Activated naive CD8-positive, alpha-beta T cell treated with anti-CD3 and anti-CD28 coated beads for 36 hours (primary cell): Measurements from ENCODE around the gene CA7. TPM values are rescaled to one million over a fixed set of nuclear protein-coding genes. Genes with fewer than 3 reads are reported as not detected.
"Not testable (repeated sequence)": the region's sequence is repeated elsewhere in the genome, so short reads cannot be mapped to it uniquely, and the experiment has no call there.

Experiments used
- DNase-seq: peaks from one replicate; pipeline ENCODE4 v3.0.0; 2021
- H3K27ac Mint-ChIP-seq: one replicate; pipeline ENCODE4 v1.8.0; 2022; ENCODE audit warnings: mild to moderate bottlenecking, moderate library complexity, mixed read lengths
- H3K27me3 Mint-ChIP-seq: one replicate; pipeline ENCODE4 v1.8.0; 2022; ENCODE audit warnings: mild to moderate bottlenecking, mixed read lengths
- H3K36me3 Mint-ChIP-seq: one replicate; pipeline ENCODE4 v1.8.0; 2021; ENCODE audit warnings: mild to moderate bottlenecking, mixed read lengths
- H3K4me1 Mint-ChIP-seq: one replicate; pipeline ENCODE4 v1.8.0; 2021; ENCODE audit warnings: mixed read lengths
- H3K4me3 Mint-ChIP-seq: one replicate; pipeline ENCODE4 v1.8.0; 2022; ENCODE audit warnings: mild to moderate bottlenecking, moderate library complexity, mixed read lengths
- H3K9me3 Mint-ChIP-seq: one replicate; pipeline ENCODE4 v1.8.0; 2022; ENCODE audit warnings: mixed read lengths
- total RNA-seq, 2 experiments: library from RNA; stranded (reverse); gene quantifications; one replicate each; pipeline ENCODE4 v1.2.3, GENCODE V29; 2021

Gene CA7
- total RNA-seq, 2 experiments from 2014 or later, result not detected

GRCh38 chr16:66853261-66854139 is 9.3 kb downstream of the CA7 start:
- H3K36me3 Mint-ChIP-seq, result no peaks in the 10 kb centered on the region
- DNase-seq, result no peak
- no peaks in the 10 kb centered on the region for H3K9me3 Mint-ChIP-seq
- H3K27ac Mint-ChIP-seq, result no peak overlapping the region
- no peaks in the 10 kb centered on the region for H3K4me1 Mint-ChIP-seq
- no peak overlapping the region for H3K4me3 Mint-ChIP-seq
- peaks cover under 1% of the 10 kb centered on the region for H3K27me3 Mint-ChIP-seq

- H3K27me3 Mint-ChIP-seq, result no peaks in the 10 kb centered on the region
- no peaks in the 10 kb centered on the region for H3K4me1 Mint-ChIP-seq
These were observed 12.0 kb downstream of the CA7 start for GRCh38 chr16:66856184-66856730.

GRCh38 chr16:66856801-66857200 is 12.6 kb downstream of the CA7 start:
- H3K36me3 Mint-ChIP-seq, result no peaks in the 10 kb centered on the region
- DNase-seq, result no peak
- no peak overlapping the region for H3K4me3 Mint-ChIP-seq
- no peaks in the 10 kb centered on the region for H3K27me3 Mint-ChIP-seq
- H3K9me3 Mint-ChIP-seq, result no peaks in the 10 kb centered on the region
- no peak overlapping the region for H3K27ac Mint-ChIP-seq
- no peaks in the 10 kb centered on the region for H3K4me1 Mint-ChIP-seq

More at GRCh38 chr16:66856184-66856730, 12.0 kb downstream of the CA7 start:
- Mint-ChIP-seq H3K27ac (no peak overlapping the region), H3K36me3 (no peaks in the 10 kb centered on the region), H3K9me3 (no peaks in the 10 kb centered on the region), H3K4me3 (no peak overlapping the region)
- no peak for DNase-seq

- no peaks in the 10 kb centered on the region for H3K36me3 Mint-ChIP-seq
- no peak overlapping the region for H3K27ac Mint-ChIP-seq
- no peaks in the 10 kb centered on the region for H3K9me3 Mint-ChIP-seq
- H3K27me3 Mint-ChIP-seq, result no peaks in the 10 kb centered on the region
- H3K4me3 Mint-ChIP-seq, result no peak overlapping the region
- no peaks in the 10 kb centered on the region for H3K4me1 Mint-ChIP-seq
- DNase-seq, result no peak
These were observed 13.2 kb downstream of the CA7 start for GRCh38 chr16:66857437-66857836.

GRCh38 chr16:66858740-66859396 is 14.7 kb downstream of the CA7 start:
- Mint-ChIP-seq H3K4me1 (no peaks in the 10 kb centered on the region), H3K27me3 (no peaks in the 10 kb centered on the region), H3K4me3 (no peak overlapping the region), H3K27ac (no peak overlapping the region), H3K36me3 (no peaks in the 10 kb centered on the region), H3K9me3 (no peaks in the 10 kb centered on the region)
- no peak for DNase-seq

- Mint-ChIP-seq H3K27ac (no peak overlapping the region), H3K36me3 (no peaks in the 10 kb centered on the region), H3K4me1 (no peaks in the 10 kb centered on the region), H3K27me3 (no peaks in the 10 kb centered on the region), H3K9me3 (no peaks in the 10 kb centered on the region), H3K4me3 (no peak overlapping the region)
- no peak for DNase-seq
These were observed 15.3 kb downstream of the CA7 start for GRCh38 chr16:66859397-66860068.

GRCh38 chr16:66862023-66862520 is 17.9 kb downstream of the CA7 start:
- DNase-seq, result no peak
- H3K27me3 Mint-ChIP-seq, result no peaks in the 10 kb centered on the region
- no peak overlapping the region for H3K27ac Mint-ChIP-seq

GRCh38 chr16:66863707-66864106 is 19.5 kb downstream of the CA7 start:
- H3K9me3 Mint-ChIP-seq, result no peaks in the 10 kb centered on the region
- H3K27ac Mint-ChIP-seq, result no peak overlapping the region
- no peaks in the 10 kb centered on the region for H3K36me3 Mint-ChIP-seq

More at GRCh38 chr16:66862023-66862520, 17.9 kb downstream of the CA7 start:
- Mint-ChIP-seq H3K9me3 (no peaks in the 10 kb centered on the region), H3K36me3 (no peaks in the 10 kb centered on the region), H3K4me3 (no peak overlapping the region), H3K4me1 (no peaks in the 10 kb centered on the region)

GRCh38 chr16:66869424-66869823 is 25.2 kb downstream of the CA7 start:
- H3K27me3 Mint-ChIP-seq, result no peaks in the 10 kb centered on the region
- H3K4me1 Mint-ChIP-seq, result peaks cover 17% of the 10 kb centered on the region
- peaks cover 2% of the 10 kb centered on the region for H3K9me3 Mint-ChIP-seq
- no peak overlapping the region for H3K4me3 Mint-ChIP-seq
- no peaks in the 10 kb centered on the region for H3K36me3 Mint-ChIP-seq
- DNase-seq, result no peak
- H3K27ac Mint-ChIP-seq, result no peak overlapping the region

More at GRCh38 chr16:66863707-66864106, 19.5 kb downstream of the CA7 start:
- Mint-ChIP-seq H3K27me3 (no peaks in the 10 kb centered on the region), H3K4me1 (no peaks in the 10 kb centered on the region), H3K4me3 (no peak overlapping the region)
- DNase-seq, result no peak

- not testable (repeated sequence) for H3K9me3 Mint-ChIP-seq, H3K36me3 Mint-ChIP-seq, H3K27ac Mint-ChIP-seq, H3K4me3 Mint-ChIP-seq, H3K27me3 Mint-ChIP-seq, DNase-seq
- peaks cover 31% of the 10 kb centered on the region for H3K4me1 Mint-ChIP-seq
These were observed 27.1 kb downstream of the CA7 start for GRCh38 chr16:66871363-66871762.

GRCh38 chr16:66871840-66872239 is 27.6 kb downstream of the CA7 start:
- H3K9me3 Mint-ChIP-seq, result peaks cover 7% of the 10 kb centered on the region
- H3K36me3 Mint-ChIP-seq, result peaks cover 7% of the 10 kb centered on the region
- H3K27ac Mint-ChIP-seq, result no peak overlapping the region
- H3K27me3 Mint-ChIP-seq, result no peaks in the 10 kb centered on the region
- DNase-seq, result no peak
- no peak overlapping the region for H3K4me3 Mint-ChIP-seq
- H3K4me1 Mint-ChIP-seq, result peaks cover 34% of the 10 kb centered on the region

GRCh38 chr16:66872559-66872942 is 28.3 kb downstream of the CA7 start:
- peak overlapping the region; percentile 92 for H3K27ac Mint-ChIP-seq
- H3K27me3 Mint-ChIP-seq, result no peaks in the 10 kb centered on the region
- H3K9me3 Mint-ChIP-seq, result peaks cover 7% of the 10 kb centered on the region
- peaks cover 34% of the 10 kb centered on the region for H3K4me1 Mint-ChIP-seq
- DNase-seq, result no peak
- H3K36me3 Mint-ChIP-seq, result peaks cover 7% of the 10 kb centered on the region
- H3K4me3 Mint-ChIP-seq, result peak overlapping the region; percentile 84

- peak overlapping the region; percentile 92 for H3K27ac Mint-ChIP-seq
- peak overlapping the region; percentile 84 for H3K4me3 Mint-ChIP-seq
- peaks cover 39% of the 10 kb centered on the region for H3K4me1 Mint-ChIP-seq
- peaks cover 12% of the 10 kb centered on the region for H3K9me3 Mint-ChIP-seq
- peaks cover 11% of the 10 kb centered on the region for H3K36me3 Mint-ChIP-seq
- H3K27me3 Mint-ChIP-seq, result no peaks in the 10 kb centered on the region
- DNase-seq, result peak; percentile 95
These were observed 28.9 kb downstream of the CA7 start for GRCh38 chr16:66872943-66873684.

GRCh38 chr16:66873685-66874055 is 29.5 kb downstream of the CA7 start:
- peaks cover 16% of the 10 kb centered on the region for H3K36me3 Mint-ChIP-seq
- peak overlapping the region; percentile 92 for H3K27ac Mint-ChIP-seq

More at GRCh38 chr16:66873685-66874055, 29.5 kb downstream of the CA7 start:
- Mint-ChIP-seq H3K9me3 (peaks cover 13% of the 10 kb centered on the region), H3K4me3 (peak overlapping the region; percentile 84), H3K27me3 (no peaks in the 10 kb centered on the region), H3K4me1 (peaks cover 44% of the 10 kb centered on the region)
- DNase-seq, result no peak
